H1 (cell line): ENCODE measurements around the gene SLK. TPM values are rescaled to one million over a fixed set of nuclear protein-coding genes. Genes with fewer than 3 reads are reported as not detected.

Experiments
- CBX8 ChIP-seq: fragments of 300-800, 300-1000 bp; sonication (generic); IDR thresholded peaks from 2 replicates; pipeline ENCODE4 v1.7.1; 2016; ENCODE audit warnings: low read depth, low read length, borderline replicate concordance
- CEBPB ChIP-seq: IDR thresholded peaks from 2 replicates; pipeline ENCODE4 v1.6.1; 2012; ENCODE audit warnings: low read depth, low read length
- CHD7 ChIP-seq: fragments of 300-600 bp; sonication (generic); IDR thresholded peaks from 2 replicates; pipeline ENCODE4 v1.7.1; 2012; ENCODE audit warnings: low read length, moderate library complexity, mild to moderate bottlenecking, inconsistent platforms; ENCODE audit not compliant: insufficient replicate concordance
- HDAC2 ChIP-seq, 2 experiments: fragments of 300-600 bp in 1 of 2; sonication (generic) in 1 of 2; IDR thresholded peaks; 2 replicates each; pipeline ENCODE4 v1.6.1; 2011 to 2012; ENCODE audit warnings: low read depth in 2 of 2, low read length in 2 of 2, mild to moderate bottlenecking in 2 of 2, moderate library complexity in 2 of 2, borderline replicate concordance in 1 of 2, inconsistent platforms in 1 of 2
- NRF1 ChIP-seq: IDR thresholded peaks from 2 replicates; pipeline ENCODE4 v1.6.1; 2011; ENCODE audit warnings: mild to moderate bottlenecking, low read depth, low read length, improper control_type of control experiment
- RBBP5 ChIP-seq: IDR thresholded peaks from 2 replicates; pipeline ENCODE4 v1.7.1; 2012; ENCODE audit warnings: low read depth, mild to moderate bottlenecking, inconsistent platforms, low read length, moderate library complexity, borderline replicate concordance
- RXRA ChIP-seq: IDR thresholded peaks from 2 replicates; pipeline ENCODE4 v1.6.1; 2011; ENCODE audit warnings: low read depth, mild to moderate bottlenecking, low read length, moderate library complexity; ENCODE audit not compliant: insufficient read depth
- SP4 ChIP-seq: IDR thresholded peaks from 2 replicates; pipeline ENCODE4 v1.6.1; 2012; ENCODE audit warnings: low read length, inconsistent platforms
- SRF ChIP-seq: IDR thresholded peaks from 2 replicates; pipeline ENCODE4 v1.6.1; 2011; ENCODE audit warnings: mild to moderate bottlenecking, low read depth, low read length, moderate library complexity
- TBP ChIP-seq: IDR thresholded peaks from 2 replicates; pipeline ENCODE4 v1.6.1; 2011; ENCODE audit warnings: low read depth, low read length, improper control_type of control experiment
- ZNF274 ChIP-seq: IDR thresholded peaks from 2 replicates; pipeline ENCODE4 v1.7.0; 2012; ENCODE audit warnings: low read length, borderline replicate concordance; ENCODE audit errors: extremely low read depth
- polyA plus RNA-seq, 7 experiments: library from polyadenylated mRNA; depleted of rRNA in 3 of 7; stranded (reverse) in 5 of 7; unstranded in 2 of 7; fragments of >200 nt in 5 of 7; fragments of 200-250 nt in 2 of 7; gene quantifications; 1 replicate in 5 of 7; 2 replicates in 1 of 7; 4 replicates in 1 of 7; pipeline versions ENCODE4 v1.2.1 to v1.2.3, GENCODE V29; 2011 to 2013; ENCODE audit warnings: missing spikeins in 2 of 7, mixed read lengths in 2 of 7
- total RNA-seq: library from RNA; stranded (reverse); fragmentation: NEBNext Ultra II Directional; extraction: Animal tissue kit (Norgen Biotek cat#: 25700); gene quantifications from 2 replicates; pipeline ENCODE4 v1.2.1, GENCODE V29; 2021

SLK gene
- total and polyA plus RNA-seq, 2 of the 8 experiments (the other 6 are each of a cell fraction or from before 2014, with no cell fraction given): 2.7 to 18.3 TPM

- TF ChIP-seq TBP: no peak
- TF ChIP-seq SRF: no peak
- no peak for TF ChIP-seq CBX8
- TF ChIP-seq SP4: no peak
- no peak for TF ChIP-seq CHD7
- no peak for TF ChIP-seq CEBPB
- TF ChIP-seq RBBP5: no peak
- TF ChIP-seq ZNF274: no peak
- no peak for TF ChIP-seq NRF1
- no peak for TF ChIP-seq RXRA
- no peak for TF ChIP-seq HDAC2 (IDR thresholded peaks at IDR 0.05; ENCODE audit: borderline replicate concordance in 1 of 2, low read depth in 2 of 2, low read length in 2 of 2)
These were observed 2.5 kb downstream of the SLK start (continued) for GRCh38 chr10:103969436-103969835.
